Measurements from ENCODE around the gene NXNL1.

The NXNL1 gene

DNA sequence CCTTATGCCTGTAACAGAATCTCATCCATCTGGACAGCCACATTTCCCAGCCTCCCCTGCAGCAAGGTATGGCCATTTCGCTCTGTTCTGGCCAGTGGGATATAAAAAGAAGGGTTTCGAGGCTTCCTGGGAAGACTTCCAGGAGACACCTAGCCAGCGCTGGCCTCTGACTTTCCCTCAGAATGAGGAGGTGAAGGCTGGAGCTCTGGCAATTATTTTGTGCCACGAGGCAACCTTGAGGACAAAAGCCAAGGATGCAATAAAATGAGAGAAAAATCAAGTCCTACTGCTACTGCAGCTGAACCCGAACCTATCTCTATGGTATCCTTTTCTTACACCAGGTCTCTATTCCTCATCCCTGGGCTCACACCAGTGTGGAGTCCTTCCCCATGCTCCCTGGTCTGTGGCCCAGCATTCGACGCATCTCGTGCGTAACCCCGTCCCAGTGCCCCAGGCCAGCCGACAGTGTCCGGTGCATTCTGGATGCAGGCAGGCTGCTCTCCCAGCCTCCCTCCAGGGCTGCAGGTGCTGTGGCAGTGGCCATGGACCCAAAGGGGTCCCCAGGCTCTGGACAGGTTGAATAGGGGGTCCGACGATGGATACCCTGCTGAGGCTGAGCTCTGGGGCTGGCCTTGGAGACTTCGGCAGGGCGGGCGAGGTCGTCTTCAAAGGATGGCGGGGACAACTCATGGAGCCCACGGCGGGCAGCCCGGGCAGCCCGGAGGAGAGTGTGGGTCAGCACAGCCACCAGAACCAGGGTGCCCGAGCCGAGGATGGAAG, 24.4 kb downstream of the NXNL1 start:
- DNase-seq (ENCODE audit: low read depth, low spot score), result no peak

DNA sequence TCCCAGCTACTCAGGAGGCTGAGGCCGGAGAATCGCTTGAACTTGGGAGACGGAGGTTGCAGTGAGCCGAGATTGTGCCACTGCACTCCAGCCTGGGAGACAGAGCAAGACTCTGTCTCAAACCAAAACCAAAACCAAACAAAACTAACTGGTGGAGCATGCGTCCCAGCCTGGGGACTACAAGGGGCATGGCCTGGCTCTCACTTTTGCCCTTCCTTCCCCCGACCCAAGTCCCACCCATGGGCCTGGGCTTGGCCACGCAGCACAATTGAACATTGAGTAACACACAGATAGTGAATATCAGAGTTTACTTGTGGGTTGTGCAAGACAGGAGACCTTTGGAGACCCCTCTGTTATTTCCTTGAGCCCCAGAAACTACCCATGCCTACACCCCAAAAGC, 25.5 kb downstream of the NXNL1 start:
- Histone ChIP-seq H3K27ac (no peak overlapping the region), H3K9ac (ENCODE audit: insufficient read length) (no peak overlapping the region), H3K4me3 (no peak overlapping the region), H3K36me3 (ENCODE audit: insufficient read depth, low read length) (no peaks in the 10 kb centered on the region), H3K9me3 (ENCODE audit: low read depth, low read length) (no peaks in the 10 kb centered on the region)
- no peak for DNase-seq (ENCODE audit: low read depth, low spot score)
- TF ChIP-seq EZH2 (IDR thresholded peaks at IDR 0.05) (no peak), POLR2AphosphoS5 (IDR thresholded peaks at IDR 0.05; ENCODE audit: borderline replicate concordance, low read depth, low read length) (no peak), FOXP2 (optimal IDR thresholded peaks at IDR 0.05; ENCODE audit: control extremely low read depth, extremely low read length, insufficient read depth) (no peak)

More for the DNA sequence above, 24.4 kb downstream of the NXNL1 start:
- Histone ChIP-seq H3K9ac (ENCODE audit: insufficient read length) (no peak overlapping the region), H3K36me3 (ENCODE audit: insufficient read depth, low read length) (no peaks in the 10 kb centered on the region), H3K9me3 (ENCODE audit: low read depth, low read length) (no peaks in the 10 kb centered on the region), H3K4me3 (no peak overlapping the region), H3K27ac (no peak overlapping the region)
- no peak for TF ChIP-seq EZH2 (IDR thresholded peaks at IDR 0.05)
- no peak for TF ChIP-seq FOXP2 (optimal IDR thresholded peaks at IDR 0.05; ENCODE audit: control extremely low read depth, extremely low read length, insufficient read depth)
- no peak for TF ChIP-seq POLR2AphosphoS5 (IDR thresholded peaks at IDR 0.05; ENCODE audit: borderline replicate concordance, low read depth, low read length)

DNA sequence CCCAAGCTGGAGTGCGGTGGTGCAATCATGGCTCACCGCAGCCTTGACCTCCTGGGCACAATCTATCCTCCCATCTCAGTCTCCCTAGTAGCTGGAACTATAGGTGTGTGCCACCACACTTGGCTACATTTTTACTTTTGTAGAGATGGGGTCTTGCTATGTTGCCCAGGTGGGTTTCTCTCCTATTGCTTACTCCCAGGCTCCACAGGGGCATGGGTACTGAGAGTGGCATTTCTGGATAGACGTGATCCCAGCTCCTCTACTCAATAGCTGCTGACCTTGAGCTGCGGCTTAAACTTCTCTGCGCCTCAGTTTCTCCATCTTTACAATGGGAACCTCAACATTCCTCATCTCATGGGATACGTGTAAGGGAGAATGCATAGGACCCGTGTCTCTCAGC, 29.3 kb downstream of the NXNL1 start:
- TF ChIP-seq EZH2 (IDR thresholded peaks at IDR 0.05) (no peak), FOXP2 (optimal IDR thresholded peaks at IDR 0.05; ENCODE audit: control extremely low read depth, extremely low read length, insufficient read depth) (no peak), POLR2AphosphoS5 (IDR thresholded peaks at IDR 0.05; ENCODE audit: borderline replicate concordance, low read depth, low read length) (no peak)
- no peaks in the 10 kb centered on the region for H3K9me3 ChIP-seq (ENCODE audit: low read depth, low read length)
- no peak overlapping the region for H3K4me3 ChIP-seq
- DNase-seq (ENCODE audit: low read depth, low spot score), result no peak
- H3K9ac ChIP-seq (ENCODE audit: insufficient read length), result no peak overlapping the region
- no peak overlapping the region for H3K27ac ChIP-seq
- no peaks in the 10 kb centered on the region for H3K36me3 ChIP-seq (ENCODE audit: insufficient read depth, low read length)

DNA sequence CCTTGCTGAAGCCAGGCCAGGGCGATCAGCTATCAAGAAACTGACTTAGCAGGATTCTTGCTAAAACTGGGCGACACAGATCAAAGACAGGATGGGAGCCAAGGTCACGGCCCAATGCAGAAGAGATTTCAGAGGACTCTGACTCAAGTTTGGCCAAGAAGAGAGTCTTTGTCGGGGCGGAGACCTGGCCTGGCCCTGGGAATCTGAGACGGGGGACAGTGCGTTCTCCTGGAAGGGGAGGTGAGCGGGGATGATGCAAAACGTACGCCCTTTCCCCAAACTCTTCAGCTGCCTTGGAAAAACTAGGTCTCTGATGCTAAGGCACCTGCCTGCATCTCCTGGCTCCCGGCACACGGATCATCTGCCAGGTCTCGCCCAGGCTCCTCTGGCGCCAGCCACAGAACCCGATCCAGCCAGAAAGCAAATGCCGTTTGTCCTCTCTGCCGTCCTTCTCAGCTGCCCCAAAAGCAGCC, 31.0 kb downstream of the NXNL1 start:
- H3K4me3 ChIP-seq, result no peak overlapping the region
- H3K27ac ChIP-seq, result no peak overlapping the region
- no peaks in the 10 kb centered on the region for H3K9me3 ChIP-seq (ENCODE audit: low read depth, low read length)
- no peak for DNase-seq (ENCODE audit: low read depth, low spot score)
- no peak overlapping the region for H3K9ac ChIP-seq (ENCODE audit: insufficient read length)
- no peak for TF ChIP-seq FOXP2 (optimal IDR thresholded peaks at IDR 0.05; ENCODE audit: control extremely low read depth, extremely low read length, insufficient read depth)
- TF ChIP-seq EZH2 (IDR thresholded peaks at IDR 0.05), result no peak
- no peak for TF ChIP-seq POLR2AphosphoS5 (IDR thresholded peaks at IDR 0.05; ENCODE audit: borderline replicate concordance, low read depth, low read length)
- H3K36me3 ChIP-seq (ENCODE audit: insufficient read depth, low read length), result no peaks in the 10 kb centered on the region

DNA sequence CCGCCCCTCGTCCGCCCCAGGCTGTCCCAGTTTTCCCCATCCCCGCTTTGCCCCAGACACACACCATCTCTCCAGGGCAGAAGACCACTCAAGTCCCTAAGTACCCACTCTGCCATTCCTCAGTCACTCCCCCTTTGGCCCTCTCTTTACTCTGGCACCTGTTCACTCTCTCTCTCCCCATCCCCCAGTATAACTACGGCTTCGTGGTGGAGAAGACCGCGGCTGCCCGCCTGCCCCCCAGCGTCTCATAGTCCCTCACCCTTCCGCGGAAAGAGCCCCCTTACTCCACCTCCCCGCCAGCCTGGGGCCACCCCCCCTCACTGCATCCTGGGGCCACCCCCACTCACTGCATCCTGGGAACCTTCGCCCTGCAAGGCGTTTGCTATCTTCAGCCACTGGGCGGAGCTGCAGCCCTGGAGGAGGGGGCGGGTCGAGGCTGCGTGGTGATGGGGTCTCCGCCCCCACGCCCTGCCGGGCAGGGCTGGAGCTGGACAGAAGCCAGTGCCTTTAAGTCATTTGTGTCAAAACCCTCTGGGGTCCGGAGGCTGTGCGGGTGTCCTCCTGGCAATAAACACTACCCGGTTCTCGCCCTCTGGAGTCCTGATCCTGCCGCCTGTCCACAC, 35.9 kb downstream of the NXNL1 start:
- H3K36me3 ChIP-seq (ENCODE audit: insufficient read depth, low read length), result peaks cover 3% of the 10 kb centered on the region; the same call in 1 of the 2 replicates
- no peaks in the 10 kb centered on the region for H3K9me3 ChIP-seq (ENCODE audit: low read depth, low read length)
- DNase-seq (ENCODE audit: low read depth, low spot score), result no peak
- H3K9ac ChIP-seq (ENCODE audit: insufficient read length), result no peak overlapping the region
- H3K27ac ChIP-seq, result no peak overlapping the region
- H3K4me3 ChIP-seq, result no peak overlapping the region
- TF ChIP-seq POLR2AphosphoS5 (IDR thresholded peaks at IDR 0.05; ENCODE audit: borderline replicate concordance, low read depth, low read length) (no peak), EZH2 (IDR thresholded peaks at IDR 0.05) (no peak), FOXP2 (optimal IDR thresholded peaks at IDR 0.05; ENCODE audit: control extremely low read depth, extremely low read length, insufficient read depth) (no peak)

DNA sequence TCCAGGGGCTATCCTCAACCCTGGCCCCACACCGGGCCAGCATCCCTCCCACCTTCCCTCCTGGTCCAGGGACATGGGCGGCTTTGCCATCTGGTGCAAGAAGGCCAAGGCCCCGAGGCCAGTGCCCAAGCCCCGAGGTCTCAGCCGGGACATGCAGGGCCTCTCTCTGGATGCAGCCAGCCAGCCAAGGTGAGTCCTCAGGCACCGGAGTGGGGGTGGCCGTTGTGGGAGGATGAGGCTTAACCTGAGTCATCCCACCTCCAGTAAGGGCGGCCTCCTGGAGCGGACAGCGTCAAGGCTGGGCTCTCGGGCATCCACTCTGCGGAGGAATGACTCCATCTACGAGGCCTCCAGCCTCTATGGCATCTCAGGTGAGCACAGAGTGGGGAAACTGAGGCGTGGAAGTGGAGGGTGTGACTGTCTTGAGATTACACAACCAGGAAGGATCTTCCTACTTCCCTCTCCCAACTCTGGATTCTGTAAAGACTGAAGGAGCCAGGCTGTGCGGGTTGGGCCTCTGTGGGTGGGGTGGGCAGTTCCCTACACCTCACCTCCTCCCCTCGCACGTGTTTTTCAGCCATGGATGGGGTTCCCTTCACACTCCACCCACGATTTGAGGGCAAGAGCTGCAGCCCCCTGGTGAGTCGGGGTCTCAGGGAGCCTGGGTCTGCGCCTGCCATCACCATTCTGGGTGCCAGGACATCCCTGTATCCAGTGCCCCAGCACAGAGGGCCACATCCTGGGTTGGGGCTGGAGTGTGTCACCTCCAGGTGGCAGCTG, 37.1 kb downstream of the NXNL1 start:
- Histone ChIP-seq H3K9me3 (ENCODE audit: low read depth, low read length) (no peaks in the 10 kb centered on the region), H3K36me3 (ENCODE audit: insufficient read depth, low read length) (peaks cover 3% of the 10 kb centered on the region; the same call in 1 of the 2 replicates), H3K4me3 (no peak overlapping the region), H3K9ac (ENCODE audit: insufficient read length) (no peak overlapping the region), H3K27ac (no peak overlapping the region)
- DNase-seq (ENCODE audit: low read depth, low spot score), result no peak
- TF ChIP-seq EZH2 (IDR thresholded peaks at IDR 0.05), result no peak
- TF ChIP-seq POLR2AphosphoS5 (IDR thresholded peaks at IDR 0.05; ENCODE audit: borderline replicate concordance, low read depth, low read length), result no peak
- no peak for TF ChIP-seq FOXP2 (optimal IDR thresholded peaks at IDR 0.05; ENCODE audit: control extremely low read depth, extremely low read length, insufficient read depth)

DNA sequence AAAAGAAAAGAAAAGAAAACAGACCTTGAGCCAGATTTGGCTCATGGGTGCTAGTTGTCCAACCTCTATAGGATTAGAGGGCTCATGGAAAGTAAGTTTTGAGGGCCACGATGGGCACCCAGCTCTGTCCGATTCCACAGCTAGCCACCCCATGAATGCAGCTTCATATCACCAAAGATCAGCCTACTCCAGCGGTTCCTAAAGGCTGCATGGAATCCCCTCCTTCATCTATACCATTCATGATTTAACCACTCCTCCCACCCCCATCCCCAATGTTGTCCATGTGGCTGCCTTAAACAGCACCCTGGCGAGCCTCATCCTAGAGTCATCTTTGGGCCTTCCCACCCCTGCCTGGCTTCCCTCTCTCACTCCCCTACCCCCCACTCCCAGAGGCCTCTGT, 38.8 kb downstream of the NXNL1 start:
- Histone ChIP-seq H3K27ac (no peak overlapping the region), H3K4me3 (no peak overlapping the region), H3K36me3 (ENCODE audit: insufficient read depth, low read length) (peaks cover 3% of the 10 kb centered on the region; the same call in 1 of the 2 replicates), H3K9ac (ENCODE audit: insufficient read length) (no peak overlapping the region), H3K9me3 (ENCODE audit: low read depth, low read length) (no peaks in the 10 kb centered on the region)
- TF ChIP-seq POLR2AphosphoS5 (IDR thresholded peaks at IDR 0.05; ENCODE audit: borderline replicate concordance, low read depth, low read length) (no peak), FOXP2 (optimal IDR thresholded peaks at IDR 0.05; ENCODE audit: control extremely low read depth, extremely low read length, insufficient read depth) (no peak), EZH2 (IDR thresholded peaks at IDR 0.05) (no peak)
- DNase-seq (ENCODE audit: low read depth, low spot score), result no peak

DNA sequence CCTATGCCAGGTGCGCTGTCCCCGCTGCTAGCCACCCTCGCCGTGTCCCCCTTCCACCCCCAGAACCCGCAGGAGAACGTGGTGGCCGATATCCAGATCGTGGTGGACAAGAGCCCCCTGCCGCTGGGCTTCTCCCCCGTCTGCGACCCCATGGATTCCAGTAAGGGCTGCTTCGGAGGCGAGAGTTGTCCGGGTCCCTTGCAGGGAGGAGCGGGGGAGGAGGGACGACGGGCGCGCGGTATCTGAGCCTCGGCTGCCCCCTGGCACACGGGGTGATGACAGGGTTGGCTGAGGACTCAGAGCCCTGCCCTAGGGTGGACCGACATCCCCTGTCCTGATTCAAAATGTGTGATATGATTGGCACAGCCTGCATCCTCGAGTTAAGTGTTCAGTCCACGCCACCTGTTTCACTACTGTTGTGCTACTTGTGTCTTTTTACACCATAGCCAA, 40.2 kb downstream of the NXNL1 start:
- peak overlapping the region; percentile 85 for H3K9ac ChIP-seq (ENCODE audit: insufficient read length)
- H3K9me3 ChIP-seq (ENCODE audit: low read depth, low read length), result no peaks in the 10 kb centered on the region
- DNase-seq (ENCODE audit: low read depth, low spot score), result no peak
- no peak for TF ChIP-seq POLR2AphosphoS5 (IDR thresholded peaks at IDR 0.05; ENCODE audit: borderline replicate concordance, low read depth, low read length)
- TF ChIP-seq EZH2 (IDR thresholded peaks at IDR 0.05), result no peak
- TF ChIP-seq FOXP2 (optimal IDR thresholded peaks at IDR 0.05; ENCODE audit: control extremely low read depth, extremely low read length, insufficient read depth), result no peak
- H3K27ac ChIP-seq, result no peak overlapping the region
- H3K4me3 ChIP-seq, result peak overlapping the region; percentile 98
- H3K36me3 ChIP-seq (ENCODE audit: insufficient read depth, low read length), result peaks cover 3% of the 10 kb centered on the region; the same call in 1 of the 2 replicates
